Left lung (tissue), 10 donors: Measurements from ENCODE around the gene OR2A42. TPM values are rescaled to one million over a fixed set of nuclear protein-coding genes. Genes with fewer than 3 reads are reported as not detected.
"Not testable (repeated sequence)": the region's sequence is repeated elsewhere in the genome, so short reads cannot be mapped to it uniquely, and the experiment has no call there.

ENCODE experiments used
- ATAC-seq: fragments of 200-7000 bp; cut with Tn5 transposase; one replicate; pipeline ENCODE4 v1.9.1; 2020; ENCODE audit warnings: moderate library complexity
- DNase-seq, 4 donors: peaks; one replicate each; pipeline ENCODE4 v3.0.0-alpha.2; 2013 to 2020
- H3K27ac ChIP-seq, 2 donors: fragments of 200-600 bp; sonication (generic) in 1 of 2; one replicate each; pipeline versions ENCODE4 v1.5.0 to v1.8.0; 2020 to 2021
- H3K27me3 ChIP-seq, 2 donors: fragments of 200-600 bp; sonication (generic) in 1 of 2; one replicate each; pipeline versions ENCODE4 v1.5.0 to v1.8.0; 2020 to 2021
- H3K36me3 ChIP-seq, 2 donors: fragments of 200-600 bp; sonication (generic) in 1 of 2; one replicate each; pipeline versions ENCODE4 v1.5.0 to v1.8.0; 2020 to 2021
- H3K4me1 ChIP-seq, 2 donors: fragments of 200-600 bp; one replicate each; pipeline ENCODE4 v1.8.0; 2021
- H3K4me3 ChIP-seq, 2 donors: fragments of 200-600 bp; sonication (generic) in 1 of 2; one replicate each; pipeline versions ENCODE4 v1.5.0 to v1.8.0; 2020 to 2021; ENCODE audit warnings: mild to moderate bottlenecking in 1 of 2
- H3K9me3 ChIP-seq, 2 donors: fragments of 200-600 bp; sonication (generic) in 1 of 2; one replicate each; pipeline versions ENCODE4 v1.5.0 to v1.8.0; 2020 to 2021
- CTCF ChIP-seq, 2 donors: fragments of 200-600 bp; sonication (generic) in 1 of 2; IDR thresholded peaks; one replicate each; pipeline versions ENCODE4 v1.5.0 to v1.8.0; 2021; ENCODE audit warnings: antibody characterized with exemption in 2 of 2
- intact Hi-C, 2 donors: fragments of 100-400 bp; cut with DNase I; formaldehyde crosslinking; loops; one replicate each; pipeline versions ENCODE4 v1.11.2 to v1.14.2; 2022
- polyA plus RNA-seq, 6 donors: library from polyadenylated mRNA; unstranded; fragments of 120-200 nt; gene quantifications; one replicate each; pipeline ENCODE4 v1.2.1, GENCODE V29; 2013; ENCODE audit not compliant: insufficient read length in 6 of 6
- total RNA-seq, 2 donors: library from RNA; stranded (reverse); fragmentation: NEBNext Ultra II Directional; extraction: Animal tissue kit (Norgen Biotek cat#: 25700); gene quantifications; one replicate each; pipeline ENCODE4 v1.2.1, GENCODE V29; 2021
- donor health status: DM: no; HTN: yes; CAD: no.
- donor health status: DM: no; HTN: no; CAD: no.

The OR2A42 gene
- total and polyA plus RNA-seq, 8 donors, result 1.1 to 5.6 (median 3.2) TPM; not detected in 2

- intact Hi-C loops, H3K27me3 ChIP-seq, H3K4me3 ChIP-seq, H3K27ac ChIP-seq, DNase-seq, H3K4me1 ChIP-seq, ATAC-seq, H3K36me3 ChIP-seq, H3K9me3 ChIP-seq: not testable (repeated sequence)
These were observed 56.2 kb downstream of the OR2A42 start, which contains the start of gene CTAGE4 for GRCh38 chr7:144183166-144183565. TSS of gene CTAGE4 (plus strand) at chr7:144183466. CDS start at chr7:144183504, 38 bp downstream.

GRCh38 chr7:144179165-144179479 is 60.3 kb downstream of the OR2A42 start:
- DNase-seq, H3K4me3 ChIP-seq, H3K9me3 ChIP-seq, H3K27ac ChIP-seq, H3K36me3 ChIP-seq, intact Hi-C loops, H3K27me3 ChIP-seq, ATAC-seq, H3K4me1 ChIP-seq: not testable (repeated sequence)

GRCh38 chr7:144178380-144179164 is 60.8 kb downstream of the OR2A42 start:
- DNase-seq (peak in 1 of 4 donors; percentile 20), ATAC-seq (peak; percentile 82)
- H3K4me3 ChIP-seq, H3K27ac ChIP-seq, intact Hi-C loops, H3K4me1 ChIP-seq, H3K9me3 ChIP-seq, H3K36me3 ChIP-seq, H3K27me3 ChIP-seq: not testable (repeated sequence)
- TF ChIP-seq CTCF (IDR thresholded peaks at IDR 0.05), result peak in 1 of 2 donors; percentile 26

Other genes with a start within 250 kb of the OR2A42 start
- gene OR6B1, start 239.3 kb downstream of the OR2A42 start, total RNA-seq, result not detected
- under 1 TPM in 2 of 6 donors, not detected in 4; 0.03 to 0.06 TPM for gene OR6B1, start 239.3 kb downstream of the OR2A42 start, polyA plus RNA-seq
- gene OR2A5, start 190.7 kb downstream of the OR2A42 start, total RNA-seq, result not detected
- under 1 TPM; 0.06 to 0.28 (median 0.15) TPM for gene OR2A5, start 190.7 kb downstream of the OR2A42 start, polyA plus RNA-seq
- not detected for gene OR2A25, start 169.8 kb downstream of the OR2A42 start, total RNA-seq
- gene OR2A25, start 169.8 kb downstream of the OR2A42 start, polyA plus RNA-seq, result under 1 TPM in 3 of 6 donors, not detected in 3; 0.08 to 0.17 (median 0.09) TPM
- gene OR2A12, start 153.3 kb downstream of the OR2A42 start, total RNA-seq, result not detected
- under 1 TPM; 0.07 to 0.15 (median 0.09) TPM for gene OR2A12, start 153.3 kb downstream of the OR2A42 start, polyA plus RNA-seq
- gene OR2A2, start 130.0 kb downstream of the OR2A42 start, total RNA-seq, result not detected
- not detected for gene OR2A2, start 130.0 kb downstream of the OR2A42 start, polyA plus RNA-seq
- gene OR2A14, start 116.4 kb downstream of the OR2A42 start, total RNA-seq, result not detected
- under 1 TPM in 4 of 6 donors, not detected in 2; 0.14 to 0.20 (median 0.15) TPM for gene OR2A14, start 116.4 kb downstream of the OR2A42 start, polyA plus RNA-seq
- gene CTAGE4, start 56.1 kb downstream of the OR2A42 start, total RNA-seq, result 1 to 10 TPM; 5.0 to 5.3 TPM
- 10 to 100 TPM in 3 of 6 donors, 1 to 10 TPM in 3; 1.7 to 19.5 (median 7.9) TPM for gene CTAGE4, start 56.1 kb downstream of the OR2A42 start, polyA plus RNA-seq
- 1 to 10 TPM; 1.0 to 8.6 TPM for gene ARHGEF35, start 43.8 kb downstream of the OR2A42 start, total RNA-seq
- 10 to 100 TPM; 13.0 to 18.1 (median 15.2) TPM for gene ARHGEF35, start 43.8 kb downstream of the OR2A42 start, polyA plus RNA-seq
- 1 to 10 TPM; 5.3 to 5.6 TPM for gene OR2A7, start 25.2 kb upstream of the OR2A42 start, total RNA-seq
- 10 to 100 TPM in 5 of 6 donors, 1 to 10 TPM in 1; 7.1 to 25.2 (median 17.4) TPM for gene OR2A7, start 25.2 kb upstream of the OR2A42 start, polyA plus RNA-seq
- gene CTAGE8, start 29.7 kb upstream of the OR2A42 start, total RNA-seq, result 1 to 10 TPM in 1 of 2 donors, not detected in 1; 3.0 TPM
- gene CTAGE8, start 29.7 kb upstream of the OR2A42 start, polyA plus RNA-seq, result 10 to 100 TPM in 1 of 6 donors, 1 to 10 TPM in 5; 5.3 to 11.3 (median 7.8) TPM
- gene OR2A1, start 72.8 kb upstream of the OR2A42 start, total RNA-seq, result not detected
- 1 to 10 TPM; 1.6 to 3.2 (median 2.7) TPM for gene OR2A1, start 72.8 kb upstream of the OR2A42 start, polyA plus RNA-seq
- 10 to 100 TPM; 23.9 to 32.3 TPM for gene ARHGEF5, start 115.8 kb upstream of the OR2A42 start, total RNA-seq
- 10 to 100 TPM; 13.0 to 37.1 (median 24.8) TPM for gene ARHGEF5, start 115.8 kb upstream of the OR2A42 start, polyA plus RNA-seq
- gene NOBOX, start 164.1 kb upstream of the OR2A42 start, total RNA-seq, result not detected
- not detected for gene NOBOX, start 164.1 kb upstream of the OR2A42 start, polyA plus RNA-seq